Hepatocyte (in vitro differentiated cells): ENCODE data around the gene NTRK1.

Source experiments
- EZH2 ChIP-seq: fragments of 200-600 bp; sonication (generic); IDR thresholded peaks from 2 replicates; pipeline ENCODE4 v1.6.1; 2016; ENCODE audit warnings: antibody characterized with exemption, mild to moderate bottlenecking, borderline replicate concordance
- EZH2phosphoT487 ChIP-seq: fragments of 200-600 bp; sonication (generic); IDR thresholded peaks from one replicate; pipeline ENCODE4 v1.6.1; 2018; ENCODE audit warnings: antibody characterized with exemption, mild to moderate bottlenecking, low read depth, moderate library complexity; ENCODE audit not compliant: unreplicated experiment, severe bottlenecking

GRCh38 chr1:156881663-156882062, 21.0 kb downstream of the NTRK1 start:
- TF ChIP-seq EZH2phosphoT487 (no peak), EZH2 (no peak)
